ENCODE results near the gene MOK.
"Not testable (repeated sequence)": the region's sequence is repeated elsewhere in the genome, so short reads cannot be mapped to it uniquely, and the experiment has no call there.

- TF ChIP-seq CTCF, POLR2A (IDR thresholded peaks at IDR 0.05): not testable (repeated sequence)
Observed at GRCh38 chr14:102329381-102329780, 24.4 kb upstream of the MOK start.

All from breast epithelium (tissue), 3 donors.